HS-27A (cell line): Measurements from ENCODE around the gene RAB39B.

Experiments used
- DNase-seq: peaks from one replicate; pipeline ENCODE4 v3.0.0-alpha.2; 2012; ENCODE audit warnings: low read depth, missing footprints

The RAB39B gene

GRCh38 chrX:155215443-155216178, 48.7 kb downstream of the RAB39B start:
- no peak for DNase-seq

DNA sequence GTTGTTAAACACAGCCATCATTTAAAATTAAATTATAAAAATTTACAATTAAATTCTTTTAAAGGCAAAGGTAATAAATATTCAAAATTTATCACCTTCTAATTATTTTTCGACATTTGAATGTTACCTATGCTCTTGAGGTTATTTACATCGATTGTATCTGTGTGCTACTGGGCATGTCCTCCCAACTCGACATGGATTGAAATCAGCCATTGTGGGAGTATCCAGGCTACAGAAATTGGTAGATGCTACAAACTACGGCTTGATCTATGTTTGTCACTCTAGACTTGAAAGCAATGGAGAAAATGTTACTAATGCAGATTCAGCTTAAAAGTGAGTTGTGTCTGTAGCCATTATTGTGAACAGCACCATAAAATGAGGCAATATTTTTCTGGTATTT, 50.6 kb downstream of the RAB39B start:
- DNase-seq = no peak

GRCh38 chrX:155211208-155211607, 53.1 kb downstream of the RAB39B start:
- no peak for DNase-seq
